B cell (primary cell): ENCODE data around the gene SLC9C1. TPM values are rescaled to one million over a fixed set of nuclear protein-coding genes. Genes with fewer than 3 reads are reported as not detected.

Source experiments
- ATAC-seq: fragments of 200-7000 bp; cut with Tn5 transposase; one replicate; pipeline ENCODE4 v1.10.0; 2021; ENCODE audit warnings: low read depth, mild to moderate bottlenecking, moderate number of reproducible peaks, moderate library complexity
- CTCF ChIA-PET: fragments of 350-600 bp; sonication (Branson Sonifier 250); formaldehyde crosslinking; loops from one replicate; lab custom pipeline; 2021; ENCODE audit warnings: antibody characterized with exemption, inconsistent platforms; lab: Charles Lee
- POLR2A ChIA-PET: fragments of 350-600 bp; sonication (Branson Sonifier 250); formaldehyde crosslinking; loops from one replicate; lab custom pipeline; 2021; ENCODE audit warnings: antibody characterized with exemption; lab: Charles Lee
- DNase-seq: peaks from one replicate; pipeline ENCODE4 v3.0.0; 2013
- H2AFZ ChIP-seq: 2 replicates; pipeline ENCODE4 v1.6.1; 2012; ENCODE audit warnings: mild to moderate bottlenecking, low read depth, low read length; ENCODE audit not compliant: insufficient read depth, poor library complexity, severe bottlenecking
- H3K27ac ChIP-seq, 2 donors: 1 replicate in 1 of 2; 2 replicates in 1 of 2; pipeline ENCODE4 v1.5.1; 2012 to 2013; ENCODE audit warnings: low read length in 2 of 2, mild to moderate bottlenecking in 2 of 2, moderate library complexity in 1 of 2
- H3K27me3 ChIP-seq, 4 experiments: fragments of 200-600 bp in 1 of 4; sonication (generic) in 1 of 4; replicated peaks in 1 of 4; 1 replicate in 2 of 4; 2 replicates in 2 of 4; pipeline versions ENCODE4 v1.6.1 to v1.7.0; 2013 to 2016; ENCODE audit warnings: low read length in 3 of 4, mild to moderate bottlenecking in 2 of 4, mixed read lengths in 1 of 4, moderate library complexity in 1 of 4; ENCODE audit not compliant: insufficient read depth in 4 of 4, control insufficient read depth in 3 of 4; ENCODE audit errors: control extremely low read depth in 1 of 4
- H3K36me3 ChIP-seq, 2 experiments: replicated peaks in 1 of 2; 1 replicate in 1 of 2; 2 replicates in 1 of 2; pipeline versions ENCODE4 v1.6.1 to v1.7.1; 2013; ENCODE audit warnings: low read length in 1 of 2; ENCODE audit not compliant: insufficient read depth in 2 of 2, control insufficient read depth in 1 of 2; ENCODE audit errors: control extremely low read depth in 1 of 2, extremely low read depth in 1 of 2
- H3K4me1 ChIP-seq, 2 donors: fragments of 200-600 bp in 1 of 2; sonication (generic) in 1 of 2; 1 replicate in 1 of 2; 2 replicates in 1 of 2; pipeline versions ENCODE4 v1.5.1 to v1.6.1; 2013 to 2017; ENCODE audit warnings: low read length in 2 of 2; ENCODE audit not compliant: control insufficient read depth in 2 of 2, insufficient read depth in 2 of 2
- H3K4me2 ChIP-seq: replicated peaks from 2 replicates; pipeline ENCODE3; 2012; ENCODE audit warnings: mild to moderate bottlenecking, low read depth, low read length; ENCODE audit not compliant: poor library complexity, severe bottlenecking
- H3K4me3 ChIP-seq, 5 experiments: fragments of 200-600 bp in 1 of 5; sonication (generic) in 1 of 5; 1 replicate in 3 of 5; 2 replicates in 2 of 5; pipeline versions ENCODE4 v1.5.1 to v1.7.0; 2011 to 2016; ENCODE audit warnings: low read length in 4 of 5, mild to moderate bottlenecking in 4 of 5, low read depth in 2 of 5, control low read depth in 1 of 5, moderate library complexity in 1 of 5; ENCODE audit not compliant: insufficient read depth in 1 of 5; ENCODE audit errors: control extremely low read depth in 1 of 5, extremely low read depth in 1 of 5
- H3K79me2 ChIP-seq: fragments of 200-600 bp; sonication (generic); one replicate; pipeline ENCODE4 v1.6.0; 2016; ENCODE audit warnings: low read length; ENCODE audit not compliant: control insufficient read depth, insufficient read depth
- H3K9ac ChIP-seq: fragments of 200-600 bp; sonication (generic); 2 replicates; pipeline ENCODE4 v1.6.1; 2017; ENCODE audit warnings: mild to moderate bottlenecking, low read length, moderate library complexity
- H3K9me3 ChIP-seq, 3 donors: one replicate each; pipeline versions ENCODE4 v1.6.1 to v1.7.1; 2013; ENCODE audit warnings: low read length in 2 of 3; ENCODE audit not compliant: control insufficient read depth in 2 of 3, insufficient read depth in 1 of 3; ENCODE audit errors: control extremely low read depth in 1 of 3
- H4K20me1 ChIP-seq: 2 replicates; pipeline ENCODE4 v1.6.0; 2012; ENCODE audit warnings: mild to moderate bottlenecking, low read length; ENCODE audit not compliant: insufficient read depth, control insufficient read depth, poor library complexity, severe bottlenecking
- H3K27ac Mint-ChIP-seq: one replicate; pipeline ENCODE4 v1.8.0; 2021; ENCODE audit warnings: mixed read lengths
- H3K27me3 Mint-ChIP-seq: one replicate; pipeline ENCODE4 v1.8.0; 2021; ENCODE audit warnings: mixed read lengths
- H3K4me1 Mint-ChIP-seq: one replicate; pipeline ENCODE4 v1.8.0; 2021; ENCODE audit warnings: mixed read lengths
- H3K4me3 Mint-ChIP-seq: one replicate; pipeline ENCODE4 v1.8.0; 2021; ENCODE audit warnings: mixed read lengths
- H3K9me3 Mint-ChIP-seq: one replicate; pipeline ENCODE4 v1.8.0; 2022; ENCODE audit warnings: mixed read lengths; ENCODE audit not compliant: insufficient read depth
- EZH2 ChIP-seq: IDR thresholded peaks from 2 replicates; pipeline ENCODE4 v1.6.1; 2012; ENCODE audit warnings: borderline replicate concordance, low read depth, mild to moderate bottlenecking, moderate library complexity, low read length; ENCODE audit not compliant: insufficient read depth, poor library complexity, severe bottlenecking
- WGBS: methylation state at CpG from one replicate; pipeline ENCODE4 v1.1.5; 2013; ENCODE audit warnings: missing lambda C conversion rate; ENCODE audit not compliant: insufficient coverage; 5-methylcytosine and 5-hydroxymethylcytosine counted together
- intact Hi-C: fragments of 100-400 bp; cut with micrococcal nuclease; formaldehyde crosslinking; loops from one replicate; pipeline ENCODE4 v1.10.0; 2022
- polyA plus RNA-seq: library from polyadenylated mRNA; depleted of rRNA; stranded (reverse); fragments of >200 nt; gene quantifications from 2 replicates; pipeline ENCODE4 v1.2.3, GENCODE V29; 2012
- total RNA-seq, 2 donors: library from RNA; stranded (reverse); fragments of 120-200 nt in 1 of 2; gene quantifications; 1 replicate in 1 of 2; 2 replicates in 1 of 2; pipeline versions ENCODE4 v1.2.3 to v1.2.4, GENCODE V29; 2013 to 2022
- TF ChIP-seq, protein P1 (sequence below): fragments of 200-600 bp; IDR thresholded peaks from one replicate; pipeline ENCODE4 v1.8.0; 2022; ENCODE audit warnings: antibody characterized with exemption, mild to moderate bottlenecking

SLC9C1 gene
- total and polyA plus RNA-seq, 2 donors (not counting 1 experiment from before 2014, with no cell fraction given) = 0.07 to 0.49 TPM

DNA sequence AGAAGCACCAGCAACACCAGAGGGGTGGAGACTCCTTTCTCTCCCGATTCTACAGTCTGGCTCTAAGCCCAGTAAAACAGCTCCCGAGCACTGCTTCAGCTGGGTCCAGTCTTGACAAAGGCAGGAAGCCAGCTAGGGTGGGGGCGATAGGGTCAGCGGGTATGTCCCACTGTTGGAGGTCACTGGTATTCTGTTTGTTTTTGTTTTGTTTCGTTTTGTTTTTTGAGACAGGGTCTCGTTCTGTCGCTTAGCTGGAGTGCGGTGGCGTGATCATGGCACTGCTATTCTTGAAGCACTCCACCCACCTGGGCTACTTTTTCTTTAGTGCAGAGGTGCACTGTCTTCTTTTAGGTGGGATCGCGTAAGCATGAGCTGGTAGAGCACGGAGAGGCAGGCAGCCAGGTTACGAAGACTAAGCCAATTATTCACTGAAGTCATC, 177.2 kb downstream of the SLC9C1 start:
- H3K79me2 ChIP-seq = no peaks in the 10 kb centered on the region
- Mint-ChIP-seq H3K4me1 (peaks cover 83% of the 10 kb centered on the region), H3K4me3 (peak overlapping the region; percentile 69), H3K27ac (peak overlapping the region; percentile 51), H3K9me3 (no peaks in the 10 kb centered on the region), H3K27me3 (no peaks in the 10 kb centered on the region)
- H3K9me3 ChIP-seq = no peaks in the 10 kb centered on the region
- no peaks in the 10 kb centered on the region for H3K27me3 ChIP-seq
- no peaks in the 10 kb centered on the region for H4K20me1 ChIP-seq
- ChIA-PET POLR2A (no interaction called here), CTCF (interaction anchor here (1.4 to 3.9 kb wide), 3 partner anchors 11 to 176 kb away, joined by 4 to 36 read pairs (median 8); partner anchors contain the start of gene SLC9C1)
- intact Hi-C loops = no loop called here
- no peak for ATAC-seq
- WGBS = 85% methylated on average over 9 of the region's 13 CpGs
- H3K4me1 ChIP-seq = peaks cover 88 to 94% of the 10 kb centered on the region in 2 donors
- peak overlapping the region in 1 of 2 donors; percentile 46 for H3K27ac ChIP-seq
- TF ChIP-seq, protein P1, sequence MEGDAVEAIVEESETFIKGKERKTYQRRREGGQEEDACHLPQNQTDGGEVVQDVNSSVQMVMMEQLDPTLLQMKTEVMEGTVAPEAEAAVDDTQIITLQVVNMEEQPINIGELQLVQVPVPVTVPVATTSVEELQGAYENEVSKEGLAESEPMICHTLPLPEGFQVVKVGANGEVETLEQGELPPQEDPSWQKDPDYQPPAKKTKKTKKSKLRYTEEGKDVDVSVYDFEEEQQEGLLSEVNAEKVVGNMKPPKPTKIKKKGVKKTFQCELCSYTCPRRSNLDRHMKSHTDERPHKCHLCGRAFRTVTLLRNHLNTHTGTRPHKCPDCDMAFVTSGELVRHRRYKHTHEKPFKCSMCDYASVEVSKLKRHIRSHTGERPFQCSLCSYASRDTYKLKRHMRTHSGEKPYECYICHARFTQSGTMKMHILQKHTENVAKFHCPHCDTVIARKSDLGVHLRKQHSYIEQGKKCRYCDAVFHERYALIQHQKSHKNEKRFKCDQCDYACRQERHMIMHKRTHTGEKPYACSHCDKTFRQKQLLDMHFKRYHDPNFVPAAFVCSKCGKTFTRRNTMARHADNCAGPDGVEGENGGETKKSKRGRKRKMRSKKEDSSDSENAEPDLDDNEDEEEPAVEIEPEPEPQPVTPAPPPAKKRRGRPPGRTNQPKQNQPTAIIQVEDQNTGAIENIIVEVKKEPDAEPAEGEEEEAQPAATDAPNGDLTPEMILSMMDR = no peak
- no peak overlapping the region for H2AFZ ChIP-seq
- H3K4me2 ChIP-seq = peak overlapping the region; percentile 56
- no peaks in the 10 kb centered on the region for H3K36me3 ChIP-seq
- H3K9ac ChIP-seq = no peak overlapping the region
- no peak for DNase-seq
- peak overlapping the region in 1 of 5 experiments; percentile 6 for H3K4me3 ChIP-seq

DNA sequence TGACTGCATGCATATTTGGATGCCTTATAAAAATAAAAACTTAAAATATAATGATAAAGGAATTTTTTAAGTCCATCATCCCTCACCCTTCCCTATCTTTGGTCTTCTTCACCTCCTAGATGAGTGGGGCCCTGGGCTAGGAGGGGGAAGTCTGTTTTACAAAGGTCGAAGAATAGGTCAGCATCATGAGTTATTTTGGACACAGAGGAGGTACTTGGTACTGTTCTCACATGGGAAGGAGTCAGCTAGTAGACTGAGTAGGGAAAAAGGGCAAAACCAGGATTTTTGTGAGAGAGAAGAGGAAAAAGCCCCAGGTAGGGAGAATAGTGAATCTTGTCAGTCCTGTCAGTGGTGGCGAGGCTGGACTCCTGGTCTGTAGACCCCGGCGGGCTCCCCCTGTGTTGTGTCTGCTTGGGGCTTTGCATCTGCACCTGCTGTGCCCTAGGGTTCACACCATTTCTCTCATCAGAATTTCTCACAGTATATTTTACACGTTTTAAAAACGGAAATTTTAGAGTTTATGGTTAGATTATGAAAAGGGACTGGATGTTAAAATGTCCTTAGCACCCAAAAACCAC, 178.1 kb downstream of the SLC9C1 start:
- Histone ChIP-seq H3K79me2 (no peaks in the 10 kb centered on the region), H3K36me3 (no peaks in the 10 kb centered on the region), H3K9ac (no peak overlapping the region), H4K20me1 (no peaks in the 10 kb centered on the region), H2AFZ (no peak overlapping the region), H3K9me3 (no peaks in the 10 kb centered on the region), H3K27ac (no peak overlapping the region), H3K4me1 (peaks cover 82 to 87% of the 10 kb centered on the region in 2 donors), H3K4me2 (peak overlapping the region; percentile 56), H3K4me3 (no peak overlapping the region), H3K27me3 (no peaks in the 10 kb centered on the region)
- Mint-ChIP-seq H3K27ac (peak overlapping the region; percentile 59), H3K9me3 (no peaks in the 10 kb centered on the region), H3K4me3 (peak overlapping the region; percentile 38), H3K4me1 (peaks cover 78% of the 10 kb centered on the region), H3K27me3 (no peaks in the 10 kb centered on the region)
- WGBS = 50% methylated on average over 1 of the region's 6 CpGs
- POLR2A ChIA-PET = no interaction called here
- ATAC-seq = no peak
- intact Hi-C loops = no loop called here
- DNase-seq = no peak
- CTCF ChIA-PET = interaction anchor here (1.0 to 3.9 kb wide), 6 partner anchors 12 to 392 kb away, joined by 3 to 36 read pairs (median 10); partner anchors contain the start of genes GCSAM and SLC9C1
- no peak for TF ChIP-seq EZH2
- TF ChIP-seq, protein P1 = no peak
